Left ventricle myocardium inferior (tissue), 1 donor: ENCODE measurements around the gene SYNDIG1L. TPM values are rescaled to one million over a fixed set of nuclear protein-coding genes. Genes with fewer than 3 reads are reported as not detected.
"Not testable (repeated sequence)": the region's sequence is repeated elsewhere in the genome, so short reads cannot be mapped to it uniquely, and the experiment has no call there.

Experiments used
- DNase-seq: peaks from one replicate; pipeline ENCODE4 v3.0.0-alpha.2; 2020
- H3K27ac ChIP-seq: fragments of 200-600 bp; replicated peaks from 2 replicates; pipeline ENCODE4 v1.8.0; 2021
- H3K27me3 ChIP-seq: fragments of 200-600 bp; 2 replicates; pipeline ENCODE4 v1.8.0; 2021; ENCODE audit warnings: low read depth
- H3K36me3 ChIP-seq: fragments of 200-600 bp; 2 replicates; pipeline ENCODE4 v1.8.0; 2021
- H3K4me1 ChIP-seq: fragments of 200-600 bp; 2 replicates; pipeline ENCODE4 v1.8.0; 2021
- H3K4me3 ChIP-seq: fragments of 200-600 bp; 2 replicates; pipeline ENCODE4 v1.8.0; 2021; ENCODE audit warnings: mild to moderate bottlenecking, moderate library complexity
- H3K9me3 ChIP-seq: fragments of 200-600 bp; replicated peaks from 2 replicates; pipeline ENCODE4 v1.8.0; 2021
- CTCF ChIP-seq: fragments of 200-600 bp; IDR thresholded peaks from 2 replicates; pipeline ENCODE4 v1.8.0; 2021; ENCODE audit warnings: antibody characterized with exemption, mild to moderate bottlenecking, borderline replicate concordance
- intact Hi-C: fragments of 100-400 bp; cut with micrococcal nuclease; formaldehyde crosslinking; loops from one replicate; pipeline ENCODE4 v1.11.0; 2022
- total RNA-seq: library from RNA; stranded (reverse); fragmentation: NEBNext Ultra II Directional; extraction: Animal tissue kit (Norgen Biotek cat#: 25700); gene quantifications from one replicate; pipeline ENCODE4 v1.2.1, GENCODE V29; 2021
- donor health status: DM: no; HTN: yes; CAD: no; lungs with severe emphysema.

The SYNDIG1L gene
- total RNA-seq, 1 donor from 2014 or later, result 0.11 TPM

- Histone ChIP-seq H3K9me3 (no peaks in the 10 kb centered on the region), H3K27me3 (peaks cover 62% of the 10 kb centered on the region), H3K27ac (no peak overlapping the region), H3K36me3 (no peaks in the 10 kb centered on the region), H3K4me3 (no peak overlapping the region), H3K4me1 (peaks cover 20% of the 10 kb centered on the region)
- no peak for TF ChIP-seq CTCF
- DNase-seq, result no peak
- intact Hi-C loops, result no loop called here
Measured at GRCh38 chr14:74400031-74400685, 25.9 kb downstream of the SYNDIG1L start.

GRCh38 chr14:74395094-74395493, 30.9 kb downstream of the SYNDIG1L start:
- no peak for DNase-seq
- no peak overlapping the region for H3K27ac ChIP-seq
- H3K4me3 ChIP-seq, result no peak overlapping the region
- no peaks in the 10 kb centered on the region for H3K4me1 ChIP-seq
- peaks cover 67% of the 10 kb centered on the region for H3K27me3 ChIP-seq
- intact Hi-C loops, result no loop called here
- no peaks in the 10 kb centered on the region for H3K9me3 ChIP-seq
- no peaks in the 10 kb centered on the region for H3K36me3 ChIP-seq
- no peak for TF ChIP-seq CTCF

- Histone ChIP-seq H3K4me1 (no peaks in the 10 kb centered on the region), H3K27ac (no peak overlapping the region), H3K36me3 (no peaks in the 10 kb centered on the region), H3K4me3 (no peak overlapping the region), H3K9me3 (no peaks in the 10 kb centered on the region), H3K27me3 (peaks cover 65% of the 10 kb centered on the region)
- DNase-seq, result no peak
- no peak for TF ChIP-seq CTCF
- intact Hi-C loops, result no loop called here
Measured at GRCh38 chr14:74394549-74394948, 31.5 kb downstream of the SYNDIG1L start.

GRCh38 chr14:74392616-74393570, 33.1 kb downstream of the SYNDIG1L start:
- TF ChIP-seq CTCF, result no peak
- Histone ChIP-seq H3K36me3 (no peaks in the 10 kb centered on the region), H3K27me3 (peaks cover 53% of the 10 kb centered on the region), H3K4me1 (no peaks in the 10 kb centered on the region), H3K27ac (no peak overlapping the region), H3K9me3 (no peaks in the 10 kb centered on the region), H3K4me3 (no peak overlapping the region)
- DNase-seq, result no peak
- intact Hi-C loops, result no loop called here

GRCh38 chr14:74391479-74391878, 34.5 kb downstream of the SYNDIG1L start:
- no peak overlapping the region for H3K4me3 ChIP-seq
- TF ChIP-seq CTCF, result no peak
- H3K36me3 ChIP-seq, result no peaks in the 10 kb centered on the region
- H3K4me1 ChIP-seq, result no peaks in the 10 kb centered on the region
- H3K9me3 ChIP-seq, result no peaks in the 10 kb centered on the region
- DNase-seq, result no peak
- intact Hi-C loops, result no loop called here
- H3K27ac ChIP-seq, result no peak overlapping the region
- H3K27me3 ChIP-seq, result peaks cover 47% of the 10 kb centered on the region

- intact Hi-C loops, H3K4me1 ChIP-seq, H3K4me3 ChIP-seq, H3K9me3 ChIP-seq, H3K27ac ChIP-seq, DNase-seq, H3K36me3 ChIP-seq: not testable (repeated sequence)
- H3K27me3 ChIP-seq, result peaks cover 39% of the 10 kb centered on the region
Measured at GRCh38 chr14:74390505-74390904, 35.5 kb downstream of the SYNDIG1L start.
